ENCODE measurements around the gene LIN54. TPM values are rescaled to one million over a fixed set of nuclear protein-coding genes. Genes with fewer than 3 reads are reported as not detected.

Gene LIN54
- total and polyA plus RNA-seq, 2 of the 13 experiments (the other 11 are each of a cell fraction or from before 2014, with no cell fraction given): 25.2 to 32.9 TPM

GRCh38 chr4:82900411-82901182 lies 110.0 kb downstream of the LIN54 start, which contains the start of gene THAP9 (continued):
- TF ChIP-seq ZNF205 (CRISPR knock-in tag; IDR thresholded peaks at IDR 0.05) (0 out of 2 replicates have a peak, but pooled peaks have one; percentile 1), ZNF468 (CRISPR knock-in tag; IDR thresholded peaks at IDR 0.05) (no peak), ZFP36L1 (CRISPR knock-in tag; IDR thresholded peaks at IDR 0.05) (peak; percentile 86; the same call in 1 of the 2 replicates), DBP (CRISPR knock-in tag; IDR thresholded peaks at IDR 0.05; ENCODE audit: not compliant biosample characterization) (no peak), RXRA (CRISPR knock-in tag; IDR thresholded peaks at IDR 0.05) (peak; percentile 83; the same call in 1 of the 2 replicates), DZIP1 (CRISPR knock-in tag; IDR thresholded peaks at IDR 0.05) (no peak), ZNF772 (CRISPR knock-in tag; IDR thresholded peaks at IDR 0.05) (peak; percentile 72; the same call in 1 of the 2 replicates), ZNF562 (CRISPR knock-in tag; IDR thresholded peaks at IDR 0.05; ENCODE audit: borderline replicate concordance) (peak; percentile 42; the same call in 1 of the 2 replicates), ZNF256 (CRISPR knock-in tag; conservative IDR thresholded peaks at IDR 0.05) (0 out of 2 replicates have a peak, but pooled peaks have one; percentile 75), ZNF784 (CRISPR knock-in tag; IDR thresholded peaks at IDR 0.05; ENCODE audit: borderline replicate concordance) (peak; percentile 89; the same call in 1 of the 2 replicates), ZNF768 (CRISPR knock-in tag; IDR thresholded peaks at IDR 0.05) (peak; percentile 66), ZBTB3 (CRISPR knock-in tag; IDR thresholded peaks at IDR 0.05; ENCODE audit: borderline replicate concordance, low read depth) (no peak), SOX6 (IDR thresholded peaks at IDR 0.05) (no peak), SOX6 (CRISPR knock-in tag; IDR thresholded peaks at IDR 0.05) (peak; percentile 36), EP300 (IDR thresholded peaks at IDR 0.05; ENCODE audit: low read depth in 2 of 2, low read length in 2 of 2) (no peak), EP300 (CRISPR knock-in tag; IDR thresholded peaks at IDR 0.05; ENCODE audit: borderline replicate concordance) (peak; percentile 59; the same call in 1 of the 2 replicates)
- TF ChIP-seq, protein P1, sequence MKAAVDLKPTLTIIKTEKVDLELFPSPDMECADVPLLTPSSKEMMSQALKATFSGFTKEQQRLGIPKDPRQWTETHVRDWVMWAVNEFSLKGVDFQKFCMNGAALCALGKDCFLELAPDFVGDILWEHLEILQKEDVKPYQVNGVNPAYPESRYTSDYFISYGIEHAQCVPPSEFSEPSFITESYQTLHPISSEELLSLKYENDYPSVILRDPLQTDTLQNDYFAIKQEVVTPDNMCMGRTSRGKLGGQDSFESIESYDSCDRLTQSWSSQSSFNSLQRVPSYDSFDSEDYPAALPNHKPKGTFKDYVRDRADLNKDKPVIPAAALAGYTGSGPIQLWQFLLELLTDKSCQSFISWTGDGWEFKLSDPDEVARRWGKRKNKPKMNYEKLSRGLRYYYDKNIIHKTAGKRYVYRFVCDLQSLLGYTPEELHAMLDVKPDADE (CRISPR knock-in tag; IDR thresholded peaks at IDR 0.05): 0 out of 2 replicates have a peak, but pooled peaks have one; percentile 40
- TF ChIP-seq, protein P2, sequence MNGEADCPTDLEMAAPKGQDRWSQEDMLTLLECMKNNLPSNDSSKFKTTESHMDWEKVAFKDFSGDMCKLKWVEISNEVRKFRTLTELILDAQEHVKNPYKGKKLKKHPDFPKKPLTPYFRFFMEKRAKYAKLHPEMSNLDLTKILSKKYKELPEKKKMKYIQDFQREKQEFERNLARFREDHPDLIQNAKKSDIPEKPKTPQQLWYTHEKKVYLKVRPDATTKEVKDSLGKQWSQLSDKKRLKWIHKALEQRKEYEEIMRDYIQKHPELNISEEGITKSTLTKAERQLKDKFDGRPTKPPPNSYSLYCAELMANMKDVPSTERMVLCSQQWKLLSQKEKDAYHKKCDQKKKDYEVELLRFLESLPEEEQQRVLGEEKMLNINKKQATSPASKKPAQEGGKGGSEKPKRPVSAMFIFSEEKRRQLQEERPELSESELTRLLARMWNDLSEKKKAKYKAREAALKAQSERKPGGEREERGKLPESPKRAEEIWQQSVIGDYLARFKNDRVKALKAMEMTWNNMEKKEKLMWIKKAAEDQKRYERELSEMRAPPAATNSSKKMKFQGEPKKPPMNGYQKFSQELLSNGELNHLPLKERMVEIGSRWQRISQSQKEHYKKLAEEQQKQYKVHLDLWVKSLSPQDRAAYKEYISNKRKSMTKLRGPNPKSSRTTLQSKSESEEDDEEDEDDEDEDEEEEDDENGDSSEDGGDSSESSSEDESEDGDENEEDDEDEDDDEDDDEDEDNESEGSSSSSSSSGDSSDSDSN (CRISPR knock-in tag; IDR thresholded peaks at IDR 0.05): peak; percentile 58; the same call in 1 of the 2 replicates
- TF ChIP-seq, protein P3, sequence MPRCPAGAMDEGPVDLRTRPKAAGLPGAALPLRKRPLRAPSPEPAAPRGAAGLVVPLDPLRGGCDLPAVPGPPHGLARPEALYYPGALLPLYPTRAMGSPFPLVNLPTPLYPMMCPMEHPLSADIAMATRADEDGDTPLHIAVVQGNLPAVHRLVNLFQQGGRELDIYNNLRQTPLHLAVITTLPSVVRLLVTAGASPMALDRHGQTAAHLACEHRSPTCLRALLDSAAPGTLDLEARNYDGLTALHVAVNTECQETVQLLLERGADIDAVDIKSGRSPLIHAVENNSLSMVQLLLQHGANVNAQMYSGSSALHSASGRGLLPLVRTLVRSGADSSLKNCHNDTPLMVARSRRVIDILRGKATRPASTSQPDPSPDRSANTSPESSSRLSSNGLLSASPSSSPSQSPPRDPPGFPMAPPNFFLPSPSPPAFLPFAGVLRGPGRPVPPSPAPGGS (CRISPR knock-in tag; IDR thresholded peaks at IDR 0.05): peak; percentile 93
